ENCODE data around the gene DHRS11. TPM values are rescaled to one million over a fixed set of nuclear protein-coding genes. Genes with fewer than 3 reads are reported as not detected.
A peak's percentile ranks its signal among the peaks of the same experiment; 100 is the strongest.
"Not testable (repeated sequence)": the region's sequence is repeated elsewhere in the genome, so short reads cannot be mapped to it uniquely, and the experiment has no call there.

The DHRS11 gene
- total RNA-seq, 1 donor = 25.6 TPM

GRCh38 chr17:36592716-36593321, 1.1 kb downstream of the DHRS11 start:
- DNase-seq (ENCODE audit: low read depth in 2 of 3, low spot score in 2 of 3) = no peak

DNA sequence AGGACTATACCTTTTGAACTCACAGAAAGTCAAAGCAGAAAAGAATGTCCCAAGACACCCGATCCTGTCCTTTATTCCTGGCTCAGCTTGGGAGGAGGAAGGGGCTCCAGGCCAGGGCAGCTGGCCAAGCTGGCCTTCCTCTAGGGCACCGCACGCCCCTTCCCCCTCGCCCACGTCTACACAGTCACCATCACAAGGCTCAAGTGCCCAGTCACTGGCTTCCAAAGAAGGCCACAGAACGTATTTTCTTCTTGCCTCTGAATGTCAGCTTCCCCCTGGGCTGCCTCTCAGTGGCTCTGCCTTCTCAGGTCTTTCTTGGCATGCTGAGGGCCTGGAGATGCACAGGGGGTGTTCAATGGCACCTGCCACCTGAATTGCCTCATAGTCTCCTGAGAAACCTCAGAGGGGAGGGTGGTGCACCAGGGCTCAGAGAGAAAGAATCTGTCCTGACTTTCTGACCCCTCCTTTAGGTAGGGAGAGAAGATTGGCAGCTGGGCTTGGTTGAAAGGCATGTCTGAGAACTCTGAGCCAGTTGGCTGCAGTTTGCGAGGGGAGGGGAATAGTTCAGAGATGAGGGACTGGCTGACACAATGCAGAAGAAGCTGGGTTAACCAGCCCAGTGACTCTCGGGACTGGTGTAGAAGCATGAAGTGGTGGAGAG, 2.1 kb downstream of the DHRS11 start:
- no peak for DNase-seq (ENCODE audit: low read depth in 2 of 3, low spot score in 2 of 3)

DNA sequence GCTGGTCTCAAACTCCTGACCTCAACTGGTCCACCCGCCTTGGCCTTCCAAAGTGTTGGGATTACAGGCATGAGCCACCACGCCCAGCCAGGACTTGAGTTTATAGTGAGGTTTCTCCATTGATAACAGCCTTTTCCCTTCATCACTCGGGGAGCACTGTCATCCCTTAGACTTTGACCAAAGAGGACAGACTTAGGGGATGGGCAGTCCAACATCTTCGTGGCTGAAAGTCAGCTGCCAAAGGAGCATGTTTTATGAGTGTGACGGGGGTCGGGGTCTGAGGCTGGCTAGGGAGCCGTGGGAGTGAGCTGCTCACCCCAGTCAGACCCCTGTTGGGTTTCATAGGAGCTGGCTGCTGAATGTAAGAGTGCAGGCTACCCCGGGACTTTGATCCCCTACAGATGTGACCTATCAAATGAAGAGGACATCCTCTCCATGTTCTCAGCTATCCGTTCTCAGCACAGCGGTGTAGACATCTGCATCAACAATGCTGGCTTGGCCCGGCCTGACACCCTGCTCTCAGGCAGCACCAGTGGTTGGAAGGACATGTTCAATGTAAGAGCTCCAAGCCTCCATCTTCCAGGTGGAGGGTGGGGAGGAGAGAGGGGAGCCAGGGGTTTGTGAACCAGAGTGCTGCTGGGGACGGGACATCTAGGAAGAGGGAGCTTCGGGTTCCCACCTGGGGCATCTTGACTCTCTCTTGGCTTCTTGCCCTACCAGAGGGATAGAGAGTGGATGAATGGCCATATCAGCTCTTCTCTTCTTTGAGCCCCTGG, 3.1 kb downstream of the DHRS11 start:
- no peak for DNase-seq (ENCODE audit: low read depth in 2 of 3, low spot score in 2 of 3)

GRCh38 chr17:36597226-36597625, 5.5 kb downstream of the DHRS11 start:
- DNase-seq (ENCODE audit: low read depth in 2 of 3, low spot score in 2 of 3) = no peak

DNA sequence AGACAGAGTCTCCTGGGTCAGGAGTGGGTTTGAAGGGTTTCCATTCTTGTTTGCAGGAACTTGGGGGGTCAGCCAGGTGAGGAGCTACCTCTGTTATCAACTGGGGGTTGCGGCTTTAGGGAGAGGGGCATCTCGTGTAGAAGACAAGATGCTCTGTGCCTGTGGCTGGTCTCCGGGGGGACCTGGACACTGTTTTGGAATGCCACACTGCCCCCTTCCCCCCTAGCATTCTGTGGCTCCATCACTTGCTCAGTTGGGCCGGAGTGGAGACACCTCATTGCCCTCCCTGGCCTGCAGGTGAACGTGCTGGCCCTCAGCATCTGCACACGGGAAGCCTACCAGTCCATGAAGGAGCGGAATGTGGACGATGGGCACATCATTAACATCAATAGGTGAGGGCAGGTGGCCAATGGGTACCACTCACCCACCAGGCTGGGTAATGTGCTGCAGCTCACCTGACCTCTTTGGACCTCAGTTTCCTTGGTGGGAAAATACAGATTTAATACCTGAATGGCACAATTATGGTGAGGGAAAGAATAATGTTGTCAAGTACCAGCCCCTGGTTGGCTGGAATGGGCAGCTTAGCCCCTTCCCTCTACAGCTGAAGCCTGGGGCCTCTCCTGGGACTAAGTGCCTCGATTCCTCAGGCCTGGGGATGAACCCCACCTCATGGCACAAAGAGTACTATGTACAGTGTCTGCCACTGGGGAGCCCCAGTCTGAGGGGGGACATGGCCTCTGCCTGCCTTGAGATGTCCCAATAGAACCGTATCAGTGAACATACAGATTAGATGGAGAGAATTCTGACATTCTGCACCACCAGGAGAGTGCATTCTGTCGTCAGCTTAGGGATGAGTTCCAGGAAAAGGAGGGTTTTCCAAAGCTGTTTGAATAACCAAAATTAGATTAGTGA, 6.4 kb downstream of the DHRS11 start:
- DNase-seq (ENCODE audit: low read depth in 2 of 3, low spot score in 2 of 3) = no peak

- no peak for DNase-seq (ENCODE audit: low read depth in 2 of 3, low spot score in 2 of 3)
Observed at GRCh38 chr17:36598951-36599401, 7.3 kb downstream of the DHRS11 start.

GRCh38 chr17:36599546-36600250, 8.0 kb downstream of the DHRS11 start:
- no peak for DNase-seq (ENCODE audit: low read depth in 2 of 3, low spot score in 2 of 3)

GRCh38 chr17:36600465-36600864, 8.8 kb downstream of the DHRS11 start:
- DNase-seq (ENCODE audit: low read depth in 2 of 3, low spot score in 2 of 3) = peak in 1 of 3 donors; percentile 44

- peak in 1 of 3 donors; percentile 49 for DNase-seq (ENCODE audit: low read depth in 2 of 3, low spot score in 2 of 3)
Observed at GRCh38 chr17:36600936-36601302, 9.2 kb downstream of the DHRS11 start.

DNA sequence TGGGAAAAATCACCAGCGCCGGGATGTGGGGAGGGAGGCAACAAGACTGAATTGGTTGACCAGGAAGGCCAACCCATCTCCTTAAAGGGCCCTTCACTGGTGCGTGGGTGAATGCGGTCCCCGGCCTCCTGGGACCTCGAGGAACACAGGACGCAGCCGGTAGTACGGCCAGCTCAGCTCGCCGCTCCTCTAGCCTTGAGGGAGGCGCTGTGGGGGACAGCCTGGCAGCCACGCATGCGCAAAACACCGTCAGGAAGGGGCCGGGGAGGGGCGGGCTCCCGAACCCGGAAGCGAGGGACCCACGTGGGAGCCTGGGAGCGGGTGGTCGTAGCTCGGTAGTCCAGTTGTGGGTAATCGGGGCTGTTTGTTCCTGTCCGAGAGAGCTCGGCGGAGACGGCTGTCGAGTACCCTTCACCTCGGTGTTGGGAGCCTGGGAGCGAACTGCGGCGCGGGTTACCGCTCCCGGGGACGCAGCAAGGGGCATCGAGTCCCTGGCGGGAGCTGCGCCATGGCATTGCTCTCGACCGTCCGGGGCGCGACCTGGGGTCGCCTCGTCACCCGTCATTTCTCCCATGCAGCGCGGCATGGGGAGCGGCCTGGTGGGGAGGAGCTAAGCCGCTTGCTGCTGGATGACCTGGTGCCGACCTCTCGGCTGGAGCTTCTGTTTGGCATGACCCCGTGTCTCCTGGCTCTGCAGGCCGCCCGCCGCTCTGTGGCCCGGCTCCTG, 9.8 kb downstream of the DHRS11 start, which contains the start of gene MRM1:
MRM1 (plus strand) TSS at position 281 of the 727 bp plus-strand sequence; CDS start at position 509, 228 bp downstream.
- peak; percentile 70 to 92 (median 91) for DNase-seq (ENCODE audit: low read depth in 2 of 3, low spot score in 2 of 3)

DNA sequence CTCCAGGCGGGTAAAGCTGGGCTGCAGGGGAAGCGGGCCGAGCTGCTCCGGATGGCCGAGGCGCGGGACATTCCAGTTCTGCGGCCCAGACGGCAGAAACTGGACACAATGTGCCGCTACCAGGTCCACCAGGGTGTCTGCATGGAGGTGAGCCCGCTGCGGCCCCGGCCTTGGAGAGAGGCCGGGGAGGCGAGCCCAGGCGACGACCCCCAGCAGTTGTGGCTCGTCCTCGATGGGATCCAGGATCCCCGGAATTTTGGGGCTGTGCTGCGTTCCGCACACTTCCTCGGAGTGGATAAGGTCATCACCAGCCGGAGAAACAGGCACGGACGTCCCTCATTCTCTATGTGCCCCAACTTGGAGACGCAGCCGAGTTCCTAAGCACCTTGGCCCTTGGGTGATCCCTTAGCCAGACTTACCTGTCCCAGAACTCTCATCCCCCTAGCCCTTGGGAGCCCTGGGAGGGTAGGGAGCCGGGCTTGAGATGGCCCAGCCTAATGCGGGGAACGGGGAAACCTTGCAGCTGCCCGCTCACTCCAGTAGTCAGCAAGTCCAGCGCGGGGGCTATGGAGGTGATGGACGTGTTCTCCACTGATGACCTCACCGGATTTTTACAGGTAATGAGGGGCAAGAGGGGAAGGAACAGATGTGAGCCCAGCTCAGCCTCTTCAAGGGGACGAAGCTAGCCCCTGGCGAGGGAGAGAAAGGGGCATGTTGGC, 10.5 kb downstream of the DHRS11 start:
- no peak for DNase-seq (ENCODE audit: low read depth in 2 of 3, low spot score in 2 of 3)

- DNase-seq (ENCODE audit: low read depth in 2 of 3, low spot score in 2 of 3) = peak; percentile 37 to 85 (median 81)
Observed at GRCh38 chr17:36602924-36603384, 11.3 kb downstream of the DHRS11 start.

GRCh38 chr17:36605028-36605427, 13.3 kb downstream of the DHRS11 start:
- DNase-seq (ENCODE audit: low read depth in 2 of 3, low spot score in 2 of 3) = not testable (repeated sequence)

DNA sequence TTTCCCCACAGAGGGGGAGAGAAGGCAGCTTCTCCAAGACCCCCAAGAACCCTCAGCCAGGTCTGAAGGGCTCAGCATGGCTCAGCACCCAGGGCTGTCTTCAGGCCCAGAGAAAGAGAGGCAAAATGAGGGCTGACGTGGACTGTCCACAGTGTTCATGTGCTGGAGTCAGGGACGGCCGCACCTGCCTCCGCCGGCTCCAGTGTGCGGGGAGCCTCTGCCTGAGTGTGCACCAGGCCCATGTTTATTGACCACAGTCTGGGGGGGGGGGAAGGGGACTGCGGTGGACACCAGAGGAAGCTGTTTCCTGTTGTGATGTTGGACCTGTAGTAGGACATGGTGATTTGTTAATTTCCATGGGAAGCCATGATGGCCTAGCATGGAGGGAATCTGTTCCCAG, 16.6 kb downstream of the DHRS11 start:
- no peak for DNase-seq (ENCODE audit: low read depth in 2 of 3, low spot score in 2 of 3)

- DNase-seq (ENCODE audit: low read depth in 2 of 3, low spot score in 2 of 3) = peak in 1 of 3 donors; percentile 54
Observed at GRCh38 chr17:36608794-36609497, 17.3 kb downstream of the DHRS11 start.

- no peak for DNase-seq (ENCODE audit: low read depth in 2 of 3, low spot score in 2 of 3)
Observed at GRCh38 chr17:36609498-36609862, 17.8 kb downstream of the DHRS11 start.

GRCh38 chr17:36610474-36610873, 18.8 kb downstream of the DHRS11 start:
- no peak for DNase-seq (ENCODE audit: low read depth in 2 of 3, low spot score in 2 of 3)
